Loucy (cell line): ENCODE data around the gene XRCC2.
"Not testable (repeated sequence)": the region's sequence is repeated elsewhere in the genome, so short reads cannot be mapped to it uniquely, and the experiment has no call there.

Source experiments
- H2AFZ ChIP-seq: fragments of 200-600 bp; sonication (generic); 2 replicates; pipeline ENCODE4 v1.6.0; 2016; ENCODE audit warnings: antibody characterized with exemption, mild to moderate bottlenecking, low read length, moderate library complexity
- H3F3A ChIP-seq: fragments of 200-600 bp; 2 replicates; pipeline ENCODE4 v1.6.0; 2016; ENCODE audit warnings: antibody characterized with exemption, low read depth, mild to moderate bottlenecking
- H3K27me3 ChIP-seq: fragments of 200-600 bp; sonication (generic); 2 replicates; pipeline ENCODE4 v1.6.1; 2014; ENCODE audit warnings: low read length, mild to moderate bottlenecking; ENCODE audit not compliant: insufficient read depth, poor library complexity, severe bottlenecking
- H3K36me3 ChIP-seq: fragments of 200-600 bp; sonication (generic); 2 replicates; pipeline ENCODE4 v1.6.1; 2016; ENCODE audit warnings: low read length; ENCODE audit not compliant: insufficient read depth
- H3K4me1 ChIP-seq: fragments of 200-600 bp; sonication (generic); 2 replicates; pipeline ENCODE4 v1.5.1; 2014; ENCODE audit warnings: low read length, mild to moderate bottlenecking; ENCODE audit not compliant: insufficient read depth, poor library complexity, severe bottlenecking
- H3K4me2 ChIP-seq: fragments of 200-600 bp; sonication (generic); 2 replicates; pipeline ENCODE4 v1.6.0; 2014; ENCODE audit warnings: antibody characterized with exemption, low read length, low read depth, mild to moderate bottlenecking; ENCODE audit not compliant: poor library complexity, severe bottlenecking
- H3K4me3 ChIP-seq: fragments of 200-600 bp; sonication (generic); 2 replicates; pipeline ENCODE4 v1.5.1; 2014; ENCODE audit warnings: low read length, mild to moderate bottlenecking, mixed read lengths; ENCODE audit not compliant: poor library complexity, severe bottlenecking
- H3K79me2 ChIP-seq: fragments of 200-600 bp; sonication (generic); 2 replicates; pipeline ENCODE4 v1.6.1; 2014; ENCODE audit warnings: low read length; ENCODE audit not compliant: insufficient read depth
- H3K9ac ChIP-seq: fragments of 200-600 bp; sonication (generic); 2 replicates; pipeline ENCODE4 v1.6.0; 2014; ENCODE audit warnings: mild to moderate bottlenecking, low read depth, low read length, moderate library complexity; ENCODE audit not compliant: poor library complexity, severe bottlenecking
- H3K9me2 ChIP-seq: fragments of 200-600 bp; sonication (generic); replicated peaks from 2 replicates; pipeline ENCODE4 v1.6.1; 2016; ENCODE audit warnings: low read depth, low read length, mixed read lengths
- H3K9me3 ChIP-seq: fragments of 200-600 bp; sonication (generic); 2 replicates; pipeline ENCODE4 v1.6.1; 2014; ENCODE audit warnings: mild to moderate bottlenecking, antibody characterized with exemption, low read length, low read depth; ENCODE audit not compliant: insufficient read depth
- H4K20me1 ChIP-seq: fragments of 200-600 bp; sonication (generic); 2 replicates; pipeline ENCODE4 v1.6.0; 2014; ENCODE audit warnings: antibody characterized with exemption, low read length, mild to moderate bottlenecking; ENCODE audit not compliant: insufficient read depth, poor library complexity, severe bottlenecking
- CTCF ChIP-seq: fragments of 200-600 bp; sonication (generic); conservative IDR thresholded peaks from 2 replicates; pipeline ENCODE4 v1.5.1; 2014; ENCODE audit warnings: mild to moderate bottlenecking, antibody characterized with exemption, low read length
- EZH2phosphoT487 ChIP-seq: fragments of 200-600 bp; IDR thresholded peaks from 2 replicates; pipeline ENCODE4 v1.6.1; 2018; ENCODE audit warnings: antibody characterized with exemption, mild to moderate bottlenecking, moderate library complexity, borderline replicate concordance

The XRCC2 gene

GRCh38 chr7:152675759-152676636 is at the start of gene XRCC2:
XRCC2 (minus strand) TSS chr7:152676141; CDS start chr7:152676079, 62 bp downstream.
- Histone ChIP-seq H3K4me1 (peaks cover 25% of the 10 kb centered on the region), H3K9me3 (no peaks in the 10 kb centered on the region), H4K20me1 (peaks cover 24% of the 10 kb centered on the region), H3F3A (no peaks in the 10 kb centered on the region), H3K9me2 (no peaks in the 10 kb centered on the region), H3K4me2 (peak within 1 kb of the TSS; percentile 89), H3K36me3 (no peaks in the 10 kb centered on the region), H3K4me3 (peak within 1 kb of the TSS; percentile 94), H2AFZ (peak within 1 kb of the TSS; percentile 93), H3K27me3 (no peaks in the 10 kb centered on the region), H3K9ac (peak within 1 kb of the TSS; percentile 90), H3K79me2 (peaks cover 47% of the 10 kb centered on the region)
- TF ChIP-seq CTCF (no peak), EZH2phosphoT487 (no peak)

GRCh38 chr7:152723364-152723763 is 47.4 kb upstream of the XRCC2 start:
- Histone ChIP-seq H3K36me3 (no peaks in the 10 kb centered on the region), H3K27me3 (no peaks in the 10 kb centered on the region), H3K79me2 (no peaks in the 10 kb centered on the region), H2AFZ (no peak overlapping the region), H3K4me2 (no peak overlapping the region), H3K4me3 (no peak overlapping the region), H3K9me3 (no peaks in the 10 kb centered on the region), H3K9me2 (no peaks in the 10 kb centered on the region), H4K20me1 (no peaks in the 10 kb centered on the region), H3K9ac (no peak overlapping the region), H3K4me1 (no peaks in the 10 kb centered on the region), H3F3A (no peaks in the 10 kb centered on the region)
- no peak for TF ChIP-seq EZH2phosphoT487
- no peak for TF ChIP-seq CTCF

GRCh38 chr7:152712412-152713042 is 36.6 kb upstream of the XRCC2 start:
- not testable (repeated sequence) for H3K4me3 ChIP-seq, H3K4me1 ChIP-seq, H3K9me3 ChIP-seq, H3K27me3 ChIP-seq, H3K79me2 ChIP-seq, H4K20me1 ChIP-seq, H3K9me2 ChIP-seq, H3K9ac ChIP-seq, H3F3A ChIP-seq, H2AFZ ChIP-seq, H3K4me2 ChIP-seq, H3K36me3 ChIP-seq
